Lung (tissue), 12 donors: ENCODE results near the gene C7orf25. TPM values are rescaled to one million over a fixed set of nuclear protein-coding genes. Genes with fewer than 3 reads are reported as not detected.

Experiments used
- ATAC-seq: fragments of 200-7000 bp; cut with Tn5 transposase; one replicate; pipeline ENCODE4 v1.9.1; 2020; ENCODE audit warnings: moderate number of reproducible peaks; ENCODE audit not compliant: insufficient read depth, low FRiP score
- DNase-seq, 3 donors: peaks; one replicate each; pipeline ENCODE4 v3.0.0-alpha.2; 2013 to 2017
- H3K27ac ChIP-seq, 2 donors: one replicate each; pipeline ENCODE4 v1.5.1; 2013; ENCODE audit warnings: mild to moderate bottlenecking in 2 of 2, moderate library complexity in 2 of 2, control low read depth in 1 of 2, inconsistent platforms in 1 of 2, low read depth in 1 of 2, low read length in 1 of 2
- H3K27me3 ChIP-seq, 3 donors: one replicate each; pipeline ENCODE4 v1.5.1; 2013; ENCODE audit warnings: low read length in 2 of 3; ENCODE audit not compliant: control insufficient read depth in 3 of 3, insufficient read depth in 3 of 3
- H3K36me3 ChIP-seq, 4 donors: one replicate each; pipeline ENCODE4 v1.5.1; 2013; ENCODE audit warnings: low read length in 4 of 4, mild to moderate bottlenecking in 1 of 4, moderate library complexity in 1 of 4; ENCODE audit not compliant: control insufficient read depth in 4 of 4, insufficient read depth in 4 of 4
- H3K4me1 ChIP-seq, 5 donors: one replicate each; pipeline ENCODE4 v1.5.1; 2013; ENCODE audit warnings: low read length in 5 of 5, mild to moderate bottlenecking in 2 of 5, moderate library complexity in 1 of 5; ENCODE audit not compliant: control insufficient read depth in 5 of 5, insufficient read depth in 5 of 5
- H3K4me3 ChIP-seq: one replicate; pipeline ENCODE4 v1.5.1; 2013; ENCODE audit warnings: mild to moderate bottlenecking, control low read depth, moderate library complexity
- H3K9ac ChIP-seq, 2 donors: one replicate each; pipeline ENCODE4 v1.5.1; 2013; ENCODE audit warnings: low read length in 2 of 2, control low read depth in 1 of 2; ENCODE audit not compliant: insufficient read depth in 1 of 2
- H3K9me3 ChIP-seq, 4 donors: one replicate each; pipeline ENCODE4 v1.5.1; 2013; ENCODE audit warnings: low read length in 3 of 4, mild to moderate bottlenecking in 1 of 4, moderate library complexity in 1 of 4; ENCODE audit not compliant: control insufficient read depth in 4 of 4, insufficient read depth in 3 of 4
- WGBS, 2 donors: extraction: QIAGEN DNeasy Blood & Tissue Kit; methylation state at CpG; one replicate each; pipeline ENCODE4 v1.1.7; 2013; 5-methylcytosine and 5-hydroxymethylcytosine counted together
- polyA plus RNA-seq, 2 donors: library from polyadenylated mRNA; stranded (reverse); fragments of 200-250 nt; gene quantifications; one replicate each; pipeline ENCODE4 v1.2.1, GENCODE V29; 2013
- total RNA-seq, 2 donors: library from RNA; depleted of rRNA in 1 of 2; stranded (reverse); fragments of >200 nt in 1 of 2; gene quantifications; one replicate each; pipeline ENCODE4 v1.2.1, GENCODE V29; 2014 to 2021
- TF ChIP-seq, protein P1 (sequence below): IDR thresholded peaks from 2 replicates; pipeline ENCODE4 v1.5.1; 2012; ENCODE audit warnings: mild to moderate bottlenecking; ENCODE audit errors: control extremely low read depth, extremely low read depth
- donor health status: control.
- donor health status: control.
- donor health status: Bipolar disorder and iron deficiency.
- donor health status: healthy.
- donor health status: DM: yes; HTN: yes; CAD: no.

Gene C7orf25
- total and polyA plus RNA-seq, 4 donors, result 5.6 to 10.2 (median 6.2) TPM

DNA sequence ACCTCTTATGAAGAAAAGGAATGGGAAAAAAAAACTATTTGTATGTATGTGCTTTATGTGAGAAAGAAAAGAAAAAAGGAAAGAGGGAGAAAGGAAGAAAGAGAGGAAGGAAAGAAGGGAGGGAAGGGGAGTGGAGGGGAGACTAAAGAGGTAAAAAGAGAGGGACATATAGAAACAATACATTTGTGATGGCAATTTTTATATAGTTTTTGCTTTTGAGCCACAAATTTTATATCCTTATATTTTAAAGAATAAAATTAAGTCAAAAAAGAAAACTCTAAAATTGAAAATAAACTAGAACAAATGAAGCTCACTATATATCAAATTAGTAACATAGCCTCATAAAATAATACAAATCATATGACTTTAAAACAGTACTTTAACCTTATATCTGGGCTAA lies 11.0 kb downstream of the C7orf25 start:
- H3K36me3 ChIP-seq, result no peaks in the 10 kb centered on the region
- no peaks in the 10 kb centered on the region for H3K4me1 ChIP-seq
- TF ChIP-seq, protein P1, sequence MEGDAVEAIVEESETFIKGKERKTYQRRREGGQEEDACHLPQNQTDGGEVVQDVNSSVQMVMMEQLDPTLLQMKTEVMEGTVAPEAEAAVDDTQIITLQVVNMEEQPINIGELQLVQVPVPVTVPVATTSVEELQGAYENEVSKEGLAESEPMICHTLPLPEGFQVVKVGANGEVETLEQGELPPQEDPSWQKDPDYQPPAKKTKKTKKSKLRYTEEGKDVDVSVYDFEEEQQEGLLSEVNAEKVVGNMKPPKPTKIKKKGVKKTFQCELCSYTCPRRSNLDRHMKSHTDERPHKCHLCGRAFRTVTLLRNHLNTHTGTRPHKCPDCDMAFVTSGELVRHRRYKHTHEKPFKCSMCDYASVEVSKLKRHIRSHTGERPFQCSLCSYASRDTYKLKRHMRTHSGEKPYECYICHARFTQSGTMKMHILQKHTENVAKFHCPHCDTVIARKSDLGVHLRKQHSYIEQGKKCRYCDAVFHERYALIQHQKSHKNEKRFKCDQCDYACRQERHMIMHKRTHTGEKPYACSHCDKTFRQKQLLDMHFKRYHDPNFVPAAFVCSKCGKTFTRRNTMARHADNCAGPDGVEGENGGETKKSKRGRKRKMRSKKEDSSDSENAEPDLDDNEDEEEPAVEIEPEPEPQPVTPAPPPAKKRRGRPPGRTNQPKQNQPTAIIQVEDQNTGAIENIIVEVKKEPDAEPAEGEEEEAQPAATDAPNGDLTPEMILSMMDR, result no peak
- H3K27ac ChIP-seq, result no peak overlapping the region
- no peak overlapping the region for H3K9ac ChIP-seq
- no peak for ATAC-seq
- H3K27me3 ChIP-seq, result no peaks in the 10 kb centered on the region
- H3K9me3 ChIP-seq, result no peaks in the 10 kb centered on the region
- DNase-seq, result no peak
- no peak overlapping the region for H3K4me3 ChIP-seq

DNA sequence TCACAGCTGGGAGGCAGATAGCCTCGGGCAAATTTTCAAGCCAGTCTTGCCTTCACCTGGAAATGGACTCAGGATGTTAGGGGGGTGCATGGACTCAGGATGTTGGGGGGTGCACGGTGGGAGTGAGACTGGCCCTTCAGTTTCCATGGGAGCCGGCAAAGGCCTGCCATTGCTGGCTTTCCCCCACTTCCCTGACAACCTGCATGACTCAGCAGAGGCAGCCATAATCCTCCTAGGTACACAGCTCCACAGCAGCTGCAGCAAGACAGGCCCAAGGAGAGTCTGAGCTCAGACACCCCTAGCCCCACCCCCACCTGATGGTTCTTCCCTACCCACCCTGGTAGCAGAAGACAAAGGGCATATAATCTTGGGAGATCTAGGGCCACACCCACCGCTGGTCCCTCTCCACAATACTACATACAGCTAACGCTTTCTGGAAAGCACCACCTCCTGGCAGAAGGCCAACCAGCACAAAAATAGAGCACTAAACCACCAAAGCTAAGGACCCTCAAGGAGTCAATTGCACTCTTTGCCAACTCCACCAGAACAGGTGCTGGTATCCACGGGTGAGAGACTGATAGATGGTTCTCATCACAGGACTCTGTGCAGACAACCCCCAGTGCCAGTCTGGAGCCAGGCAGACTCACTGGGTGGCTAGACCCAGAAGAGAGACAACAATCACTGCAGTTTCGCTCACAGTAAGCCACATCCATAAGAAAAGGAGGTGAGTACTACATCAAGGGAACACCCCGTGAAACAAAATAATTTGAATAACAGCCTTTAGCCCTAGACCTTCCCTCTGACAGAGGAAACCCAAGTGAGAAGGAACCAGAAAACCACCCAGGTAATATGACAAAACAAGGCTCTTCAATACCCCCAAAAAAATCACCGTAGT lies 18.3 kb downstream of the C7orf25 start:
- Histone ChIP-seq H3K36me3 (no peaks in the 10 kb centered on the region), H3K27me3 (no peaks in the 10 kb centered on the region), H3K4me3 (no peak overlapping the region), H3K27ac (no peak overlapping the region), H3K4me1 (peaks cover 0 to 8% (median 0%) of the 10 kb centered on the region in 5 donors), H3K9ac (no peak overlapping the region), H3K9me3 (no peaks in the 10 kb centered on the region)
- 72 to 84% methylated on average over 9 of the region's 9 CpGs for WGBS, 2 donors
- DNase-seq (peak; percentile 17 to 41 (median 38)), ATAC-seq (no peak)
- TF ChIP-seq, protein P1, result no peak

DNA sequence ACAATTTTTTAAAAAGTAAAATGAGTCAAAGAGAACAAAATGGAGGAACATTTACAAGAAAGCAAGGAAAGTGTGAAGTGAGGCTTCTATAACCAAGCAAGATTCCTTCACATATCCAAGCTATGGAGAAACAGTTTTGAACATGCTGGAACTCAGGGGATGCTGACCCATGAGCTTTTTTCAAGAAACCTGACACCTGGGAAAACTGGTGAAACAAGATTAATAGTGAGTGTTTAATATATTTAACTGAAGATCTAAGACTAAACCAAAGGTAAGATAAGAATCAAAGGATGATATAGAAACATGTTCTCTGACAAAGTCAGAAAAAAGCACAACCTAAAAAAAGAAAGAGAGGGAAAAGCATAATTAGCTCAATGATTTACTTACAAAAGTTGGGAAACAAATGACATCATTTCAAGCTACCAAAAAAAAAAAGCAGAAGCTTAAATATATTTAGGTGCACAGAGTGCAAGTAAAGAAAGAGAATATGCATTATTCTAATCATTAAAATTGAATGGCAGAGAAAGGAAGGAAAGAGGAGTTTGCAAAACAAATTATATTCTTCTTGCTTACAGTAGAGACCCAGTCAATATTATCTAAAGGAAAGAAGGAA lies 24.9 kb downstream of the C7orf25 start:
- DNase-seq, result peak in 2 of 3 donors; percentile 42 to 60
- Histone ChIP-seq H3K27ac (no peak overlapping the region), H3K27me3 (no peaks in the 10 kb centered on the region)

More for the DNA sequence above, 24.9 kb downstream of the C7orf25 start:
- H3K9ac ChIP-seq, result no peak overlapping the region
- H3K4me1 ChIP-seq, result peaks cover 0 to 22% (median 3%) of the 10 kb centered on the region in 5 donors
- H3K4me3 ChIP-seq, result no peak overlapping the region
- no peak for ATAC-seq
- peaks cover 0 to 3% (median 0%) of the 10 kb centered on the region in 4 donors for H3K36me3 ChIP-seq
- TF ChIP-seq, protein P1, result no peak
- no peaks in the 10 kb centered on the region for H3K9me3 ChIP-seq
